Measurements from ENCODE around the gene HPCAL4.

HPCAL4 gene

DNA sequence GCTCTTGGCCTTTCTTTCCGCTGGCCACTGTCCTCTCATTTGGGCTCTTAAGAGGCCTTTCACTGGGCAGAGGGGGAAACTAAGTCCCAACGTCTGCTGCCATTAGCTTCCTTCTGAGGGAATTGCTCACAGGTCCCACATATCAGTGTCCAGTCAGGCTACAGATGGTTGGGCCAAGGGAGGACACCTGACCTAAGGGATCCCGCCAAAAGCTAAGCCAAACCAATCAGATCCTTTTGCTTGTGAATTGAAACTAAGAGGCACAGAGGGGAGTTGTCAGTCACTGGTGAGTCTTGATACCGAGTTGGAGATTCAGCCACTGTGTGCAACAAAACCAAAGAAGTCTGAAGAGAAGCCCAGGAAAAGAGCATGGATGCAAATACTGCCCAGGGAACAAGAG lies 13.6 kb downstream of the HPCAL4 start:
- no peak for DNase-seq (ENCODE audit: low read depth in 1 of 2, low spot score in 1 of 2)

DNA sequence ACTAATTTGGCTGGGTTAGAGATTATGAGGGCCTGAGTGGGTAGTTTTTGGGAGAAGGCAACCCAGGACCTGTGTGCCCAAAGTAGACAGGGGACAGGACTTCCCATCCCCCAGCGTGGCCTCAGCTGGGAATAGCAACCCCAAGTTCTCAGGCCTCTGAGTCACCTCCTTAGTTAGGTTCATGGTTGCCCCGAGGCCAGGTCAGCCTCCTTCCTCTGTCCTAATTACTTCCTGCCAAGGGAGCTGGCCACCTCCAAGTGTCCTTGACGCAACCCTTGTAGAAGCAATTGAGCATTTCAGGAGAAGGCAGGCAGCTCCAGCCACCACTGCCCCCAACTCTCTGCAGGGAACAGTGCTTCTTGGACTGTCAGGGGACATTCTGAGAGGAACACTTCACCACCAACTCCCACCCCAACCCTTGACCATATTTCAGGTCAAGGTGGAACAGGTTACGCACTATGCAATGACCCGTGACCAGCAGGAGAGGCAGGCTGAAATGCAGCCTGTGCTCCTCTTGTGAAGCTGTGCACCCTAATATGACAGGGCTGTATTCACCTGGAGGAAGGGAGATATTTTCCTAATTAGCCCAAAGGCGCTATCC lies 14.2 kb downstream of the HPCAL4 start:
- no peak for DNase-seq (ENCODE audit: low read depth in 1 of 2, low spot score in 1 of 2)

DNA sequence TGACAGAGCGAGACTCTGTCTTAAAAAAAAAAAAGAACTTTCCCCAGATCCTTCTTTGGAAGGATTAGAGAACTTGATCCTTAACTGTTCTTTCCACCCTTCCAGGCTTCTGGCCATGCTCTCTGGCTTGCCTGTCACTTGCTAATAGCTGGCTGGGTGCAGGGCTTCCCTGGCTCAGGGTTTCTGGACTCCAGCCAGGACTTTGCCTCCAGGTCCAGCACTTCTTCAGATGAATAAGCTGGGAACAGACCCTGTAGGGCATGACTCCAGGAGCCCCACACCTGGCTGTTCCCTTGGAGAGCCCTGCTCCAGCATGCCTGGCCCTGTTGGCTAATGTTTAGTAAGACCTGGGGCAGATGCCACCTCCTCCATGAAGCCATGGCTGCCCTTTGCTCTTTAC lies 16.0 kb downstream of the HPCAL4 start:
- no peak for DNase-seq (ENCODE audit: low read depth in 1 of 2, low spot score in 1 of 2)

DNA sequence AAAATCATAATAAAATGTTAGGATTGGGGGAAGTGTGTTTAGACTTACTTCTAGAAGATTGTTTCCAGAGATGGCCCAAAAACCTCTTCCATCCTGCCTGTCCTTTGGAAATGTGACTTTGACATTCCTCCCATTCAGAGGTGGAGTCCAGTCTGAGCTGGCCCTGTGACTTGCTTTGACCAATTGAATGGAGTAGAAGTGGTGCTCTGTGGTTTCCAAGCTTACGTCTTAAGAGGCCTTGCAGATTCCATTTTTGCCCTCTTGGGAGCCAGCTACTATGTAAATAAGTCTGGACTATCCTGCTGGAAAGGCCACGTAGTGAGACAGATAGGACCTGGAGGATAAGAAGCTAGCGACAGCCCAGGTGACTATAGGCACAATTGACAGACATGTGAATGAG lies 18.0 kb downstream of the HPCAL4 start:
- DNase-seq (ENCODE audit: low read depth in 1 of 2, low spot score in 1 of 2) = no peak

DNA sequence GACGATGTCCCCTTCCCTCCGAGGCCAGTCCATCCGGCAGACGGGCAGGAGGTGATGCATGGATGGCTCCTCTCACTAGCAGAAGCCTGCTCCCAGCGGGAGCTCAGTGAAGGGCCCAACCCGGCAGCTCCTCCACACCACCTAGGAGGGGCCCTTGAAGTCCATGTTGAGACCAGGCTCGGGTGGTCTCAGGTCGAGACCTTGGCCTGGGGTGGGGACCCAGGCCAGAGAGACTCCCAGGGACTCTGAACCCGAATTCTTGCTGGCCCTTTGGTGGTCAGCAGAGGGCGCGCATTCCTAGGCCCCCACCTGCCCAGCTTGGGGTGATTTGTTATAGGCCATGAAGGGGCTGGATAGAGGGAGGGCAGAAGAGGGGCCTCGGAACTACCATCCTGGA lies 18.7 kb downstream of the HPCAL4 start:
- no peak for DNase-seq (ENCODE audit: low read depth in 1 of 2, low spot score in 1 of 2)

DNA sequence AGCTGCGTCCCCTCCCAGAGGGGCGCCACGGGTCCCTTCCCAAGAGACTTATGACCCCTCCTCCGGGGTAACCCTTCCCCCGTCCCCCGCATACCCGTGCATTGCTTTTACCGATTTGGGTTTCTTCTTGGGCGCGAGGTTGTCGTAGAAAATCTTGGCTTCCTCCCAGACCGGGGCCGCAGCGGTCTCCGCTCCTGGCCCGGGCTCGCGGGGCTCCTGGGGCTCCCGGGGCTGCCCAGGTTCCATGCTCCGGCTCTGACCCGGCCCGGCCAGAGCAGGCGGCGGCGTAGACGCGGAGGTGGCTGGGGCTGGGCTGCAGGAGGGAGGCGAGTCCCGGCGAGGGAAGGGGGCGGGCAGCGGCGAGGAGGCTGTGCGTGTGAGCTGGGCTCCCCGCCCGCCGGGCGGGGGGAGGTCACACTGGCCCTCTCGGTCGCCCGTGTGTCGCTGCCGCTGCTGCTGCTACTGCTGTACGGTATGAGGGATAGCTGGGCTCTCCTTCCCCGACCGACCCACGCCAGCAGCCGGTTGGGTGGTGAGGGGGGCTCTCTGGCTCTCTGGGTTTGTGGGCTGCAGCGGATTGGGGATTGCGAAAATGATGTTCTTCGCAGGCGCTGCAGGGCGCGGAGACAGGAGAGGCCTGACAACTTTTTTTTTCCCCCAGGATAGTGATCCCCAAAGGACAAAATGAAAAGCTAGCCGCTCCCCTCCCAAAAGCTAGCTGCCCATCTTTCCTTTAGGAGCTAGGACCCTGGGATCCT lies 19.3 kb downstream of the HPCAL4 start, which contains the start of gene NT5C1A:
TSS of gene NT5C1A (minus strand) at position 315 of the 758 bp plus-strand sequence. CDS start at position 246, 69 bp downstream.
- DNase-seq (ENCODE audit: low read depth in 1 of 2, low spot score in 1 of 2) = no peak

DNA sequence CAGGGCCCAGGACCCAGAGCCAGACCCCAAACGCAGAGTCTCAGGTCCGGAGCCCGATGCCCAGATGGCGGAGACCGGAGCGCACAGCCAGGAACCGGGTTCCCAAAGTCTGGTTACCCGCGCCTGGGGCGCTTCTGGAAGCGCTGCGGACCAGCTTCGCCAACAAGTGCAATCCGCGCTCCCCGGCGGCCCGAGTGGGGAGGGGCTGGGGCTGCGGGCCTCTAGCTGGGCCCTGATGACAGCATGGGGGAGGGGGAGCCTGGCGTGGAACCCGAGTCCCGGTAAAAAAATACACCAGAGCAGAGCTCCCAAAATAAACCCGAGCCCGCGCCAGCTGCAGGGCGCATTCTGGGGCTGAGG lies 19.8 kb downstream of the HPCAL4 start:
- DNase-seq (ENCODE audit: low read depth in 1 of 2, low spot score in 1 of 2) = no peak

DNA sequence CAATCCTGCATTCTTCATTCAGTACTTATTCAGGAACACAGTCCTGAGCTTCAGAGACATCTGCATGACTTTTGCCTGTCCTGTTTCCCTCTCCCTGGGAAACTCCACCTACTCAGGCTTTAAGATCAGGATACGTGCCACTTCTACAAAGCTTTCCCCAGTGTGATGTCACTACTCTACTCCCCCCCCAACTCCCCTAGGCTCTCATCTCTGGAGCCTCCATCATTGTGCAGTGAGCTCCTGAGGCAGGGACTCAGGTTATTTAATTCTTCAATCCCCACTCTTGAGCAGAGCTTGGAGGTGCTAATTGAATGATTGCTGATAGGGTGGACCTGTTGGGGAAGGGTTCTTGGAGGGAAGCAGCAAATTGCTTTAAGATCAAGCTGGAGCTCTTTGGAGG lies 20.5 kb downstream of the HPCAL4 start:
- DNase-seq (ENCODE audit: low read depth in 1 of 2, low spot score in 1 of 2) = no peak

DNA sequence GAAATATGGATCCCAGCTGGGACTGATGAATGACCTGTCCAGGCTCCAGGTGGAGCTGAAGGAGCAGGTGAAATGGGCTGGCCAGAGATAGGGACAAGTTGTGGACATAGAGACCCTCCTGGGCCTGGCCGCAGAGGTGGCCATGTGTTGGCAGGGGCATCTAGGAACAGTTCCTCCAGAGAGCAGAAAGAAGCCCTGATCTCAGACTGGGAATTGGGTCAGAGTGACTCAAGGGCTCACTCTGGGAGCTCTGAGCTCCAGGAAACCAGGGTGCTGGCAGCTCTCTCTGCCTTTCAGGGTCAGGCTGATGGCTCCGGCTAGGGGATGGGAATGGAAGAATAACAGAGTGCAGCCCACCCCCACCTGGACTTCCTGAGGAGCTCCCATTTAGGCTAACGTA lies 22.3 kb downstream of the HPCAL4 start:
- no peak for DNase-seq (ENCODE audit: low read depth in 1 of 2, low spot score in 1 of 2)

DNA sequence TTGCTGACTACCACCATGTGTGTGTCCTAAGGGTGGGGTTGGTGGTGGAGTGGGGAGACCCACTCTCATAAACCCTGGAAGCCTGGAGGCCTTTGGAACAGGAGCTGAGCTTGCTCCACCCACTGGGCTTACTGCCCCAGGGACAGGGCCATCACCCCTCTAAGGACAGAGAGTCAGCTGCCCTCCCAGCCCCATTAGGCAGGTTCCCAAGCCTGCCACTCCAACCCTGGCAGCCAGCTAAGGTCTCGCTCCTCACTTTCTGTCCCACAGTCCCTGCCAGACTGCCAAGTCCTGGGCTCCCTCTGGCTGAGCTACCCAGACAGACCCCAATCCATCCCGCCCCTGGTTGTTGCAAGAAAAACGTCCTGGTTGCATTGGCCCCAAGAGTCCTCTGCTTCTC lies 23.1 kb downstream of the HPCAL4 start:
- no peak for DNase-seq (ENCODE audit: low read depth in 1 of 2, low spot score in 1 of 2)

DNA sequence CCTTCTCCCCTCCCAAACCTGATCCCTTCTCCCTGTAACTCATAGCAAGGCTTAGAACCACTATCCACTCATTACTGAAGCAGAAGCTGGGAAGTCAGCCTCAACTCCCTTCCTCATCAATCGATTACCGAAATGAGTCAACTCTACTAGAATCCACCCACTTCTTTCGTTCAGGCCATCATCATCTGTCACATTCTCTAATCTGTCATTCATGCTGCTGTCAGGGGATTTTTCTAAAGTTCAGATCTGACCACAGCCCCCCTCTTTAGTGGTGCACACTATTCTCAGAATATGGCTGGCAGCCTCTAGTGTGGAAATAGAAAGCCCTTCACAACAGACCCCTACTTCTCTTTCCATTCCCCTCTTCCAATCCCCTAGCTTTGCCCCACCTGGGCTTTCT lies 24.5 kb downstream of the HPCAL4 start:
- DNase-seq (ENCODE audit: low read depth in 1 of 2, low spot score in 1 of 2) = peak in 1 of 2 donors; percentile 45

DNA sequence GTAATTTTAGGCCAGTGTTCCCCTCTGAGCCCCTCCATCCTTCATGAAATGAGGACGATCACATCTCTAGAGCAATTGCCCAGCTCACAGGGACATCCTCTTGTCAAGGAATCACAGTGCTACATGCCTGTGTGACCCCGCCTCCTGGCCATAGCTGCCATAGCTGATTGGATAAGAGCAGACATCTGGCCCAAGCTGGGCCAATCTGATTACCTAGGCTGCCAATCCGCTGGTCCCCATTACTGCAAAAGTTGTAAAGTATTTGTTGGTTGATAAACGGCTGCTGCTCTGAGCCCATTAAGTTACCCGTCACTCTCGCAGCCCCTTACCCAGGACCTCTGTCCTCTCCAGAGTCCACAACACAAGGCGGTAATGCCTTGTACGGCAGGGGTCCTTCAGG lies 27.7 kb downstream of the HPCAL4 start:
- no peak for DNase-seq (ENCODE audit: low read depth in 1 of 2, low spot score in 1 of 2)

DNA sequence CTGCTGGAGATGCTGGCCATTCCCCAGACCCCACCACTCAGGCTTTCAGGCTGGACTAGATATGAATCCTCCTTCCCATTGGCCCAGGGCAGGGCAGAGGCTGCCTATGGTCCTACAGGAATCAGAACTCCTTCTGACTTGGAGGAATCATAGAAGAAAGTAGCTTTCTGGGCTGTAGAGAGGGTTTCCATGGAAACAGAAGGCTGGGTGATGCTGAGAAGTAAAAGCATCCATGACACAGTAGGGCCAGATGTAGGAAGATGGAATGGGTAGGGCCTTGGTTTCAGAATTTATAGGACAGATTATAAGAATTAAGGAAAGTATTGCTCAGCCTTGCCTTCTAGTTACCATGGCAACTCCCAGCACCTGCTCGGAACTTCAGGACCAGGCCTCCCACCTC lies 28.4 kb downstream of the HPCAL4 start:
- no peak for DNase-seq (ENCODE audit: low read depth in 1 of 2, low spot score in 1 of 2)

DNA sequence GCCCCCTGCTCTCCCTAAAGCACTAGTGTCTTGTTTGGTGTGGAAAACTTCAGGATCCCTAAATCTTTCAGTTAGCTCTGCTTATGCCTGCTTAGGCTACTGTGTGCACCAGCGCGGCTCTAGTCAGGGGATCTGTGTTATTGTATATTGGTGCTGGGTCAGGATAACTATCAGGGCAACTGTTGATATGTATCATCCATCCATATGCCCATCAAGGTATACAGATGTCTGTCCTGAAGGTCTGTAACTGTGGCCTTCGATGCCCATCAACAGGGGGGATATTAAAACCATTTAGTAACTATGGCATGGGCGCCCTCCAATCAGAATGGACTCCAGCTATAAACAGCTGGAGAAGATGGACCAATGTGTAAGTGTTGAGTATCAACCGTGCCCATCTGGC lies 31.7 kb downstream of the HPCAL4 start:
- DNase-seq (ENCODE audit: low read depth in 1 of 2, low spot score in 1 of 2) = no peak

DNA sequence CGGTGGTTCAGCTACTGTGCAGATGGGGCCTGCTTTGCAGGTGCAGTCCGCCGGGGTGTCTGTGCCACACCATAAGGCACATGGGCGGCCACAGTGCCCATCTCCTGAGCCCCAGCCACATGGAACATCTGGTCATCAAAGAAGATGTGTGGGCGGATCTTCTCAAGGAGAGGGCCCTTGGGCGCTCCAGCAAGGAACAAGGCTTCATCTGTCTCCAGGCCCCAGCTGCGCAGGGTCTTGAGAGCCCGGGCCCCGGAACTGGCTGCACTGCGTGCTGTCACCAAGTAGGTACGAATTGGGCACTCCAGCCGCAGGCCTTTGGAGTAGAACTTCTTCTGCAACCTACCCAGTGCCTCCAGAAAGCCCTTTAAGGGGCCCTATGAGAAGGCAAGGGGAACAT lies 32.1 kb downstream of the HPCAL4 start:
- no peak for DNase-seq (ENCODE audit: low read depth in 1 of 2, low spot score in 1 of 2)

DNA sequence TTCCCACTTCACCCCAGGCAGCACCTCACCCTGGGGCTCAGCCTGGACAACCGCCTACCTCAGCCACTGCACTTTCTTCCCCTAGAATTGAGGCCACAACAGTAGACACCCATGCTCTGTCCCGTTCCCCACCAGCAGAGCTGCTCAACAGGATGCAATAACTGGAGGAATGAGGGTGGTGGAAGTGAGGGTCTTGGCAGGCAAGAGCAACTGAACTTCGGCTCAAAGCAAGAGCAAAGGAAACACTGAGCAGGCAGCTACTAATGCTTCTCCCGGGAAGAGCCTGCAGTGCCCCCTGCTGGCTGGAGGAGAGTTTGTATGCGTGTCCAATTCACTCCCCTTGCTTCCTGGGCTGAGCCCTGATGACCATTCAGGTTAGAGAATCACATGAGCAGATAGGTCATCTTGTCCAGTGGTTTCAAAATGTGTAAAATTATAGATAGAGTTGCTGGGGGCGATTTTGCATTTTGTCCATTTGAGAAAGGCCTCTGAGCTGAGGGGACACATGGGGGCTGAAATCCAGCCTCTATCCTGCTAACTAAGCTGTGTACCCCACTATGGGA lies 33.2 kb downstream of the HPCAL4 start:
- peak in 1 of 2 donors; percentile 41 for DNase-seq (ENCODE audit: low read depth in 1 of 2, low spot score in 1 of 2)

DNA sequence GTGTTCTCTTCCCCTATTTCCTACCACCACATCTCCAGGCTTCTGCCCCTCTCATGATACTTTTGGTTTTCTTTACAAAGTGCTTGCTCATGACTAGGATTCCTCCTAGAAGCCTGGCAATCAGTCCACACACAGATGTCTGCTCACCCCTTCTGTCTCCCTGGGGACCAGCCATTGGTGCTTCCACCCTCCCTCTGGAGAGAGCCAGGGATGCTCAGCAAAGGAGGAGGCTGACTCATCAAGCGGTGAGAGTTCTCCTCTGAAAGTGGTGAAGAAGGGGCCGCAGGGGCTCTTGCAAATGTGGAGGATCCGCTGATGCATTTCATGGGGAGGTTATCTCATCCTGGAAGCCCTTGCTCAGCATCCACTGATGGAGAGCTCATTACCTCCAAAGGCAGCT lies 33.8 kb downstream of the HPCAL4 start:
- no peak for DNase-seq (ENCODE audit: low read depth in 1 of 2, low spot score in 1 of 2)

DNA sequence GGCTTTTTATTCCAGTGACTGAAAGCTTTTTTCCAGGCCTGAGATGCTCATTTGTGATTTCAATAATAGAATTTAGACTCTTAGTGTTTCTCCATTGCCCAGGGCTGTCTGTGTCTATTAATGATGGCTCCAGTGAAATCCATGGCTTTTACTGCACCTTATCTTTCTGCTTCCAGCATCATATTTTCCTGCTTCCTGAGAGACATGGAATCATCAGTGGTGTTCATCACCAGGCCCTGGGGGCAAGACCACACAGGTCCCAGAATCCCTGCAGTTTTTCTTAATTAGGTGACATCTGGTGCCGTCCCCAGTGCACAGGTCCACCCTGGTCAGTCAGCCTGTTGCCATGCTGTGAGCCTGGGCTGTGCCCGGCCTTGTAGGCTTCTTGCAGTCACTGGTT lies 34.8 kb downstream of the HPCAL4 start:
- DNase-seq (ENCODE audit: low read depth in 1 of 2, low spot score in 1 of 2) = no peak

DNA sequence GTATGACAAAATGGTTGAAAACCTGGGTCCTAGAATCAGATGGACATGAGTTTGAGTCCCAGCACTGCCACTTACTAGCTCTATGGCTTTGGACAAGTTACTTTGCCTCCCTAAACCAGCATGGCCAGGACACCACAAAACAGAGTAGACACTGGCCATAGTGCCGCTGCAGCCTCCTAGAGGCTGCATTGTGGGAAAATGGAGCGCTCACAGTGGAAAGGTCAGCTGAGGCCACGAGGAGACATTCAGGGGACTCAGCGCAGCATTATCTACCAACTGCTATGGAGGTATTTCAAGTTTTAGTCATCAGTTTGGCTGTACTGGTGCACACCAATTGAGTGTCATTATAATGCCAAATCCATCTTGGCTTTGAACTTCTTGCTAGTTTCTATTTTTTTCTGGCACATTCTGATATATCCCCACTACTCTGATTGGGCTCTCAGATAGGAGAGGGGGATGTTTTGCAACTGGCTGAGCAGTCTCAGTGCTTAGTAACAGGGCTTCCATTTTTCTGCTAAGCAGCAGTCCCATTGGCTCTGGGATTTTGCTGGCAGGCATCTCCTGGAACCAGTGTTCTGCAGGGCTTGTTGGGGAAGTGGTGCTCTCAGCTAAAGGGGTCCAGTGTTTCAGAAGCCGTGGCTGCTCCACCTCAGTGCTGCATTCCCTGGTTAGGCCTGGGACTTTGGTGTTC lies 35.5 kb downstream of the HPCAL4 start:
- no peak for DNase-seq (ENCODE audit: low read depth in 1 of 2, low spot score in 1 of 2)

DNA sequence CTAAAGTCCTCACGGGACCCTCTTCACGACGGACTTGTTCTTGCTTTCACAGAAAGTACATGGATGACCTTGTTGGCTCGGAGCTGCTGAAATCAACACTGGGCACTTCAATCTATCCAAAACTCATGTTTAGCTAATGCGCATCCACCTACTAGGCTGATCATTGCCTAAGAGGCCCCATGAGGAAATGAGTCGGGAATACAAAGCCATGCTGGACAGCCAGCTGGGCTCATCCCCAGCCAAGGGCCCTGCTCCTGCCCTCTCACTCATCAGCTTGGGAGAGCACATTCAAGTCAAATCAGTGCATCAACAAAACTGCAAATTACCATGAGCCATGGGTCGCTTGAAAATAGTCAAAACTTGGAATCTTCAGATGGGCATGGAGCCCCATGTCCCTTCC lies 36.9 kb downstream of the HPCAL4 start:
- DNase-seq (ENCODE audit: low read depth in 1 of 2, low spot score in 1 of 2) = no peak

DNA sequence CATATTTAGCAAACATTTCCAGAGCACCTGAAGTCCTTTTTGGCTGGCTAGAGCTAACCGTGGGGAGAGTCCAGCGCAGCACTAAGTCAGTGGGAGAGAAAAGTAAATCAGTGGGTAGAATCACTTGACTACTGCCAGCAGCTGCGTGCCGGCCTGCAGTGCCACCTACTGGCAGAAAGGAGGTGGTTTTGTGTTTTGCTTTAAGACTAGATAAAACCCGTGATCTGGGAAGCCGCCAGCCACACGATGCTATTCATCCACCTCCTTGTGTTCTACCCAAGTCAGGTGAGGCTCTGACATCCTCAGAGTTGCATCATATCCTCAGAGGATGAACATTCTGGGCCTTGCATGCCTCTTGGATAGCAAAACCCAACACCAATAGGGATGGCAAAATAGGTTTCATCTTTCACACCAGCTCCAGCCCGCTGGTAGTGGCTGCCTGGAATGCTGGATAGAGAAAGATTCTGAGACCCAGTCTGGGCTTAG lies 37.6 kb downstream of the HPCAL4 start:
- peak; percentile 52 to 60 for DNase-seq (ENCODE audit: low read depth in 1 of 2, low spot score in 1 of 2)

DNA sequence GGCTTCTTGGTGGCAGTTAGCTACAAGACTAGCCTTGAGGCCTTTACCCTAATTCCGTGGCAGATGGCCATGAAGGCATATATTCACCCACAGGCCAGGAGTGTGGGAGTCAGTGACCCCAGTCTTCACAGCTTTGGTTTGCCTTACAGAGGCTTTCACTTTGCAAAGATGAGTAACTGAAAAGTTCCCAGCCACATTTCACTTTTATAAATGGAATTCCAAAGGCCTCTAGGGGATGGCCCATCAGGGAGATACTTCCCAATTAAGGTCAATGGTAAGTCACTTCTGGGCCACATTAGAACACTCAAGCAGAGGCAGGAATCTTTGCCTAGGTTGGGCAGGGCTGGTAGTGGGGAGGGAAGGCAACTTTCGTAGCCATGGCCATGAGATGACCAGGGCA lies 38.7 kb downstream of the HPCAL4 start:
- no peak for DNase-seq (ENCODE audit: low read depth in 1 of 2, low spot score in 1 of 2)

All from activated CD4-positive, alpha-beta T cell treated with anti-CD3 and anti-CD28 coated beads, Interleukin-2, amount 50 U/mL, for 24 hours (primary cell).